HuH-7.5 (cell line): ENCODE results near the gene CELA1.
A peak's percentile ranks its signal among the peaks of the same experiment; 100 is the strongest.
"Not testable (repeated sequence)": the region's sequence is repeated elsewhere in the genome, so short reads cannot be mapped to it uniquely, and the experiment has no call there.

Experiments
- DNase-seq: peaks from one replicate; pipeline ENCODE4 v3.0.0; 2011; ENCODE audit warnings: low spot score

Gene CELA1

DNA sequence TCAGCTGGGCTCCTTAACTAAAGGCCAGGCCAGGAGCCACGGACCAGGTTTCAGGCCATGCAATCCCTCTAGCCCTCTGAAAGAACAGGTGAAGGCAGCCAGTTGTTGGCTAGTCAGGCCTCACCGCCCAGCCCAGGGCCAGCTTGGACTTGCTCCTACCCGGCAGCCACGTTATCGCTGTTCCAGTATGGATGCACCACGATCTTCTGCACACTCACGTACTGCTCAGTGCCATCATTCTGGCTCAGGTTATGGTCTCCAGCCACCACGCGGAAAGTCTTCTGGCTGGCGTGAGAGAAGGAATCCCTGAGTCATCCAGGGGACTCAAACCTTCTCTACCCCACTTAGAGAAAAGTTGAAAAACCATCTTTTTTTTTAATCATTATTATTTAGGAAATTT, 4.1 kb downstream of the CELA1 start:
- no peak for DNase-seq

GRCh38 chr12:51341251-51342007, 5.0 kb downstream of the CELA1 start:
- peak; percentile 78 for DNase-seq

- DNase-seq = no peak
These were observed 6.7 kb downstream of the CELA1 start for GRCh38 chr12:51339750-51340149.

DNA sequence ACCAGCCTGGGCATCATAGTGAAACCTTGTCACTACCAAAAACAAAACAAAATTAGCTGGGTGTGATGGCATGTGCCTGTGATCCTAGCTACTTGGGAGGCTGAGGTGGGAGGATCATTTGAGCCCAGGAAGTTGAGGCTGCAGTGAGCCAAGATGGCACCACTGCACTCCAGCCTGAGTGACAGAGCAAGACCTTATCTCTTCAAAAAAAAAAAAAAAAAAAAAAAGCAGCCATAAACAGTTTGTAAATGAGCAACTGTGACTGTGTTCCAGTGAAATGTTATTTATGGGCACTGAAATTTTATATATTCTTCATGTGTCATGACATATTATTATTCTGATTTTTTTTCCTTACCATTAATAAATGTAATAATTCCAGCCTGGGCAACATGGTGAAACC, 9.1 kb downstream of the CELA1 start:
- DNase-seq = not testable (repeated sequence)

DNA sequence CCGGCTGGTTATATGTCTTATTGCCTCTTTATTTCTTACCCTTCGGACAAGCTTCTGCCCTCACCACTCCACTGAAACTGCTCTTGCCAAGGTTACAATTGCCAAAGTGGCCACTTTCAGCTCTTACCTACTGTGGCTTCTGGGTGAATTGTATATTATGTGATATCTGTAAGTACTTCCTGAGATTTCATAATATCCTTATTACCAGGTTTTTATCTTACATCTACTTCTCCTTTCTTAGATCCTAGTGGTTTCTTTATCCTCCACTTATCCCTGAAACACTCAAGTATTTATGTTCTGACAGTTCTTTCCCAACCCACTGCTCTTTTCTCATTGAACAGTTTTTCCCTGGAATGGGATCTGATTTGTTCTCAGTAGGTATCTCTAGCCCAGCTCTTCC, 10.5 kb downstream of the CELA1 start:
- DNase-seq = no peak

DNA sequence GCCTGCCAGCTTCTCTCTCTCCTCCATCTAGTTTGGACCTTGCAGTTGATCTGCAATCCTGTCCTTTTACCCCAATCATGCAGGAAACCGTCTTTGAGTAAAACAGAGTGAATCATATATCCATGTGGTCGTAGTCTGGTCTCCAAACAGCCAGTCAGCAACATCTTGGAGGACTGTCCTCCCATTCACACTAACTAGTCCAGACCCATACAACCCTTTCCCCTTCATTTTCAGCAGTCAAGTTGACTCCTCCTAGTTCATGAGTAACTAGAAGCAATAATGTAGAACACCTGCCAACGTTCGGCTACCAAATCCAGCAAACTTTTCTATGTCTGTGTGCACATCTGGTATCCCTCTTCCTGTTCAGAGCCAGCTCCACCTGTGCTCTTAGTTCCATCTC, 11.7 kb downstream of the CELA1 start:
- DNase-seq = no peak

- DNase-seq = no peak
These were observed 12.9 kb downstream of the CELA1 start for GRCh38 chr12:51333536-51333935.

GRCh38 chr12:51330186-51330585, 16.3 kb downstream of the CELA1 start:
- no peak for DNase-seq

DNA sequence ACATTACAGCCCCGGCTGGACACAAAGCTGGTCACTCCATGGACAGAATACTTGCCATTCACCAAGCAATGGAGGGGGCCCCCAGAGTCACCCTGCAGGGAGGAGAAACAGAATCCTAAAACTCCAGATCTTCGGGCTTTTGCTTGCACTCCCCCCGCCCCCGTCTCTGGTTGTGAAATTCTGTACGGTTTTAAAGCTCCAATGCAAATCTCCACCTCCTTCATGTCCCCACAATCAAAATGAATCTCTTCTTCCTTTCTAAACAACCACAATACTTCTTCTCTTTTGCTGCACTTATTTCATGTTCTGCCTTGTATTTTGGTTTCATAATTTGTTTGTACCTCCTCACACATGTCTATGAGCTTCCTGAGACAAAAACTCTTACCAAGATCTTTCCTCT, 16.7 kb downstream of the CELA1 start:
- no peak for DNase-seq

DNA sequence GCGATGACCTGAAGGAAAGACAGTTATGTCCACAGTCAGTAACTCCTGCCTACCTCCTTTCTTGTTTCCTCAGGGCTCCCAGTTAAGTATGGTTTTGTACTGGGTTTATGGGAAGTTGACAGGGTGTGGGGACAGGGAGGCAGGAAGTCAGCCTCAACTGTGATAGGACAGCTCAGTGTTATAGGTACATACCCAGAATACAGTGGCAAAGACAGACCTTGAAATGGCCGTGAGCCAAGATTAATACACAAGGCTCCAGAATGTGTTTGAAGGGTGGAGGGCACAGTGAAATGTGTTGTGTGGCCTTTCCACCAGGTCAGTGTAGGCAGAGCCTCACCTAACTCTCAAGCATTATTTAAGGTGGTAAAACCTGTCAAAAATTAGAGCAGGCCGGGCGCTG, 17.9 kb downstream of the CELA1 start:
- DNase-seq = no peak

DNA sequence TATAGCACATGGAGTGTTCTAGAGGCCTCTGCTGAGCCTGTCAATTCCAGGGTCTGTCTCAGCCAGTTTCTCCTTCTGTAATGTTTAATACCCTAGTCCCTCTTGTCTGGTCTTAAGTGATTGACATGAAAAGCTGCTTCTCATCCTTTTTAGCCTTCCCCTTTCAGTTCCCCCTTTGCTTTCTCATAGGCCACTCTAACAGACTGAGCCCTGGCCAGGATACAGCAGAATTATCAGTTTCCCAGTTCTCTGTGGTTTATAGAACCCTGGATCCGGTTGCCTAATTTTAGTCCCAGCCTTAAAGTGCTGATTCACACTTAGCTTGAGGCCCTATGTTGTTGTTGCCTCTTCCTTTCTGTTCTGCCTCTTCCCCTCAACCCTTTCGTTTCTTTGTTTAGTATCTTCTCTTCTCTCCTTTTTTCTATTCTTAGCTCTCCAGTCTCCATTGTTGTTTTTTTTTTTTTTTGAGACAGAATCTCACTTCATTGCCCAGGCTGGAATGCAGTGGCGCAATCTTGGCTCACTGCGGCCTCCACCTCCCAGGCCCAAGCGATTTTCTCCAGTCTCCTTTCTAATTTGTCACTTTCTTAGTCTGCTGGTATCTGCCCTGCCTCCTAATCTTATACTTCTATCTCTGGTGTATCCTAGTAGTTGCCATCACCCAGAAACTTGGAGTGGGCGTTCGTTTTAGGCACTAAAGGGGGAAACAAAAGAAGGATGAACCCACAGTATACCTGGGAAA, 19.6 kb downstream of the CELA1 start:
- DNase-seq = peak; percentile 31

- no peak for DNase-seq
These were observed 21.5 kb downstream of the CELA1 start for GRCh38 chr12:51324953-51325352.

- DNase-seq = no peak
These were observed 22.2 kb downstream of the CELA1 start, which contains the start of gene BIN2 for GRCh38 chr12:51323966-51324895. TSS of gene BIN2 (minus strand) at chr12:51324174. CDS start at chr12:51324102, 72 bp downstream.

- DNase-seq = no peak
These were observed 23.0 kb downstream of the CELA1 start for GRCh38 chr12:51323317-51323960.

GRCh38 chr12:51322452-51322851, 24.0 kb downstream of the CELA1 start:
- DNase-seq = no peak

- no peak for DNase-seq
These were observed 24.6 kb downstream of the CELA1 start for GRCh38 chr12:51321882-51322281.

DNA sequence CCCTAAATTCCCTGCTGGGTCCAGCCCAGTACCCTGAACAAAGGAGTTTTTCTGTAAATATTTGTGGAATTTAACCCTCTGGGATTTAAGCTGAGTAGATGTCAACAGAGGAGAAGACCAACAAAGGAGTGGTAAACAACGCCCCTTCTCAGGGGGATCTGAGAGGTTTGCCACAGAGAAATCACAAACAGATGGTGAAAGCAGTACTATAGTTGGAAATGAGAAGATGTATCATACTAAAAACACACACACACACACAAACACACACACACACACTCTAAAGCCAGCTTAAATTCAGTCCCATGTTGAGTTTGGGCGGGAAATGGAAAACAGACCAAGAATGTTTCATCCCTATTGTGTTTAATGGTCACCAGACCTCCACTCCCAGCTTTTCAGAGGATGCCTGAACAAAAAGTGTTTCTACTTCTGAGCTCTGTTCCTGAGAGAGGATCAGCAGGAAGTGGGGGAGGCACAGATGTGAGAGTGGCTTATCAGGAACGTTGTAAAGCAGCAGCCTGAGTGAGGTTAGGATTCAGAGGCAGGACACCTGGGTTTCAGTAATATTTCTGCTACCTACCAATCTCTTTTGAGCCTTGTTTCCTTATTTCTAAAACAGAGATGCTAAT, 25.7 kb downstream of the CELA1 start:
- peak; percentile 33 for DNase-seq

GRCh38 chr12:51320311-51320694, 26.2 kb downstream of the CELA1 start:
- DNase-seq = no peak

GRCh38 chr12:51318846-51319599, 27.5 kb downstream of the CELA1 start:
- DNase-seq = no peak

DNA sequence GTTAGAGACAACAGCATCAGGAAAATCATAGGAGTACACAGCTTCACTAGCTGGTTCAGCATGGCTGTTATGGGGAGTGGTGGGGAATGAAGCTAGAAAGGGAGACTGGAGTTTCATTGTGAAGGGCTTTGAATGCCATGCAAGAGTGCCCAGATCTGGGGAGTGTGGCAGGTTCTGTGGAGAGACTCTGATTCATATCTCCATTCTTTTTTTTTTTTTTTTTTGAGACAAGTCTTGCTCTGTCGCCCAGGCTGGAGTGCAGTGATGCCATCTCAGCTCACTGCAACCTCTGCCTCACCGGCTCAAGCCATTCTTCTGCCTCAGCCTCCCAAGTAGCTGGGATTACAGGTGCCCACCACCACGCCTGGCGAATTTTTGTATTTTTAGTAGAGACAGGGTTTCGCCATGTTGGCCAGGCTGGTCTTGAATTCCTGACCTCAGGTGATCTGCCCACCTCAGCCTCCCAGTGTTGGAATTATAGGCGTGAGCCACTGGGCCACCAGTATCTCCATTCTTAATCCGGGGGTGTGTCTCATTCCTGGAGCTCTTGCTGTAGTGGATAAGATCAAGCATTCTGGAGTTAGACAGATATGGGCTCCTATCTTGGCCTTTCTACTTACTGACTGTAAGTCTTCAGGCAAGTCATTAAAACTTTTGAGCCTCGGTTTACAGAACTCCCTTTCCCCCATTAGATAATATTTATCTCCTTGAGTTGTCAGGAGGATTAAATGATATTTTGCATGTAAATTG, 28.2 kb downstream of the CELA1 start:
- not testable (repeated sequence) for DNase-seq
